Erythroblast (primary cell): ENCODE measurements around the gene EYS.

Experiments used
- DNase-seq, 2 experiments: peaks; one replicate each; lab custom pipeline; 2025; lab: John Stamatoyannopoulos, UW
- GATA1 ChIP-seq: IDR thresholded peaks from 2 replicates; pipeline ENCODE4 v1.6.1; 2011; ENCODE audit warnings: low read depth, mild to moderate bottlenecking, control low read depth, low read length, moderate library complexity
- POLR2A ChIP-seq: IDR thresholded peaks from 2 replicates; pipeline ENCODE4 v1.6.1; 2011; ENCODE audit warnings: mild to moderate bottlenecking, low read length

Gene EYS

GRCh38 chr6:65000815-65001214, 706.2 kb downstream of the EYS start:
- TF ChIP-seq GATA1 = no peak
- no peak for TF ChIP-seq POLR2A
- no peak for DNase-seq

- TF ChIP-seq GATA1 = no peak
- TF ChIP-seq POLR2A = no peak
- no peak for DNase-seq
Observed at GRCh38 chr6:64998204-64998603, 708.8 kb downstream of the EYS start.

DNA sequence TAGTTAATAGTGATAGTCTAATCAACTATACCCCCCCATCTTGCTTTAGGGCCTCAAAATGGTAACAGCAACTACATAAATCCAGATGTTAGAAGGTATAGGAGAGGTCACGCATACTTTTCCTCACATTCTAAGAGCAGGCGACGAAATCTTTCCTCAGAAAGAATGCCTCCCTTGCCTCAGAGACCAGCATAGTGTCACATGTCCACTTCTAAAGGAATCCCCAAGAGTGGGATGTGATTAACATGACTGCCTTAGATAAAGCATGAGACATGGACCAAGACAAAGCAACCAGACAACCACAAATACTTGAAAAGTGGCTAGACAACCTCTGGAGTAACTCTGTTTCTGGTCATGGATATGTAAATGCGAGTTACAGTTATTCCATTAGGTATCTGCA, 710.7 kb downstream of the EYS start:
- DNase-seq = no peak
- TF ChIP-seq GATA1 = no peak
- TF ChIP-seq POLR2A = no peak

GRCh38 chr6:64990652-64991304, 716.2 kb downstream of the EYS start:
- no peak for DNase-seq
- TF ChIP-seq GATA1 (no peak), POLR2A (no peak)

DNA sequence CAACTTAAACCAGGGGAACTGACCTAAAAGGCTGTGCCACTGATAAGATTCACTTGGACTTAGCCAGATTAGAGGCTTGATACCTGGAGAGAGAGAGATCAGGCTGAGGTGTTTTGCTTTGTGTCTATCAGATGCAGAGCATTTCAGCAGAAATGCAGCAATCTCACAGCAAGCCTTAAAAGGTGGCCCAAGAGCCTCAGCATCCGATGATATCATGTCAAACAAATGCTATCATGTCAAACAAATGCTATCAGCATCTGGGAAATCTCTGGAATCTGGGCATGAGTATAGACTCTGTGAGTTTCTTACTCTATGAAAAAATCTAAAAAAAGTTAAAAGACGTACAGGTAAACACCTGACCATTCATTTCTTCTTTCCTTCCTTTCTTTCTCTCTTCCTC, 718.9 kb downstream of the EYS start:
- TF ChIP-seq GATA1 = no peak
- no peak for TF ChIP-seq POLR2A
- no peak for DNase-seq

DNA sequence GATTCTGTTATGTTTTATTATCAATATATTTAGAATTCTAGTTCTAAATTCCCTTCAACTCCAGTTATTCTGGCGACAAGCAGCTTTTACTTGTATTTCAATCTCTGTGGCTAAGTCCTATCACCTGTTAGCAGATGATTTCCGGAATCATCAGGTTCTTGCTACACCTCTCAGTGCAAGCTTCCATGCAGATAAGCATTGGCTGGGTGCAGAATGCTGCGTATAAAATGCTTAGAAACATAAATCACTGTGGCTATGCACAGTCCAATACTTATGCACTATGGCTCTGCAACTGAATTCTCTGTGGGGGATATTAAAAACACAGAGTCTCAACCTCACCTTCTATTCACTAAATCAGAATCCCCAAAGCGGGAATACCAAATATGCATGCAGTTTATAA, 720.0 kb downstream of the EYS start:
- DNase-seq = no peak
- no peak for TF ChIP-seq GATA1
- no peak for TF ChIP-seq POLR2A

- no peak for DNase-seq
- TF ChIP-seq POLR2A (no peak), GATA1 (no peak)
Observed at GRCh38 chr6:64985726-64986125, 721.3 kb downstream of the EYS start.

DNA sequence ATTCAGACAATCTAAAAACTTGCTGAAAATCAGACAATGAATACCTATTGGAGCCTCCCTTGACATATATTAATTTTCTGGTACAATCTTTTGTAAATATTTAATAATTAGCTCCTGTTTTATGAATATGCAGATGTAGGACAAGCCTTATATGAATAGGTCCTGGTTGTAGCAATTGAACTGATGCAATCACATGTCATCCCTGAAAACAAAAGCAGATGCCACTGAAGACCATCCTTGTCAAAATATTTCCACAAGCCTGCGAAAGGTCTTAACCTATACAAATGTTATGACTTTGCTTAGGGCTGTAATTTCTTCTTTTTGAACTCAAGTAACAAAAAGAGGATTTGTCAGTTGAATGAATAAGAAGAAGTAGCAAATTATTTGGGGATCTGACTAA, 722.1 kb downstream of the EYS start:
- TF ChIP-seq POLR2A (no peak), GATA1 (no peak)
- peak in 1 of 2 experiments; percentile 16 for DNase-seq

GRCh38 chr6:64983089-64983488, 723.9 kb downstream of the EYS start:
- TF ChIP-seq POLR2A (no peak), GATA1 (no peak)
- no peak for DNase-seq

GRCh38 chr6:64973142-64973541, 733.9 kb downstream of the EYS start:
- no peak for DNase-seq
- TF ChIP-seq POLR2A (no peak), GATA1 (no peak)

- no peak for DNase-seq
- TF ChIP-seq POLR2A = no peak
- no peak for TF ChIP-seq GATA1
Observed at GRCh38 chr6:64969139-64969538, 737.9 kb downstream of the EYS start.

DNA sequence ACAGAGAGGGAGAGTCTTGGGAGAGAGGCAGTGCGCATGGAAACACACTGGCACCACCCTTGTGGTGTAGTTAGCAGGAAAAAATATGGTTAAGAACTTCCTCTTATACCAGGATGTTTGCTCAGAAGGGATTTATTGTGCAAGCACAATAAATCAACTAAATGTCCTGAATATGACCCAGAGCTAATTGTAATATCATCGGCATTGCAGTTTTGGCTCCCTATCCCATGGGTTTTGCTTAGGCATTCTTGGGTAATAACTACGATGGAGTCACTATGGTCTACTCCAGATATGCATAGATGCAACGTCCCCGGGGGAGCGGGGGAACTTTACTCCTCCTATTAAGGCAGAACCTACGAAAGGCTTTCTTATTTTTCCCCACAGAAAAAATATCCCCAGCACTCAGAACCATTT, 751.6 kb downstream of the EYS start:
- DNase-seq = no peak
- TF ChIP-seq GATA1 (no peak), POLR2A (no peak)

GRCh38 chr6:64949257-64949656, 757.8 kb downstream of the EYS start:
- TF ChIP-seq GATA1 = no peak
- no peak for TF ChIP-seq POLR2A
- no peak for DNase-seq

- DNase-seq = no peak
- TF ChIP-seq GATA1 (no peak), POLR2A (no peak)
Observed at GRCh38 chr6:64948261-64948660, 758.8 kb downstream of the EYS start.

DNA sequence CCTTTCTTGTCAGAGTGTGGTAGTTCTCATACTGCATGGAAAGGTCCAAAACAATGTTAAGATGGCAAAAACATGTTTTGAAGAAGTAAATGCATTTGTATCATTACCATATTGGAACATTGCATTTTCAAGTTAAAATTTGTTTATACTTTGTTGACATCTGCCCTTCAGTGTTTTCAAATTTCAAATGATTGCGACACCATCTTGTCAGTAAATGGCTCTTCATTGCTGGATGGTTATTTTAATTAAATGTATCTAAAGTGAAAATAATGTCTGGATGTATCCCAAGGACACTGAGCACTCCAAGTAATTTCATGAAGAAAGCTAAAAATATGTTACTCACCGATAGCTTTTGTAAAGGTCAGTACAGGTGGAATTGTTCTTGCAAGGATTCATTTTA, 761.6 kb downstream of the EYS start:
- DNase-seq = no peak
- TF ChIP-seq GATA1 (no peak), POLR2A (no peak)

- DNase-seq = no peak
- TF ChIP-seq GATA1 (no peak), POLR2A (no peak)
Observed at GRCh38 chr6:64932486-64932885, 774.5 kb downstream of the EYS start.
